ENCODE results near the gene GUCA1A. TPM values are rescaled to one million over a fixed set of nuclear protein-coding genes. Genes with fewer than 3 reads are reported as not detected.

GUCA1A gene
- total and polyA plus RNA-seq, 4 donors, result 0.02 to 0.04 TPM; not detected in 2

DNA sequence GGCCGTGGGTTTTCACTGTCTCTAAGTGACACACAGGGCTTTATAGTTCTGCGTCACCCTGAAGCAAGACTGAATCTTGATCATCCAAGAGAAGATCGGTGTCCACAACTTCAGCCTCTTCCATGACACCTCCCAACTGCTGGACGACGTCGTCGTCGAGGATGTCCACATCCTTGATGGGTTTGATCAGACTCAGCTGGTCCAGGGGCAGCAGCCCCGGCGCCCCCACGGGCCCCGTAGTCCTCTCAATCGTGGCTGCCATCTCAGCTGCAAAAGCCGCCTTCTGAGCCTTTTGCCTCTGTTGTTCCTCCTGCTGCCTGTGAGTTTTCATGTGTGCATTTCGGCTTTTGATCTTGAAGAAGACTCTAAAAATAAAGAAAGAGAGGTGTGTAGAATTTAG, 55.1 kb downstream of the GUCA1A start:
- H3K4me3 ChIP-seq, result no peak overlapping the region
- no peak for ATAC-seq (ENCODE audit: insufficient read depth, low FRiP score)
- no peak for DNase-seq
- no peaks in the 10 kb centered on the region for H3K27me3 ChIP-seq (ENCODE audit: control insufficient read depth in 3 of 3, insufficient read depth in 3 of 3, low read length in 2 of 3)
- WGBS, 2 donors, result 91 to 93% methylated on average over 15 of the region's 15 CpGs
- H3K27ac ChIP-seq (ENCODE audit: low read depth in 1 of 2, low read length in 1 of 2), result no peak overlapping the region
- no peaks in the 10 kb centered on the region for H3K9me3 ChIP-seq (ENCODE audit: control insufficient read depth in 4 of 4, insufficient read depth in 3 of 4, low read length in 3 of 4)
- H3K4me1 ChIP-seq (ENCODE audit: control insufficient read depth in 5 of 5, insufficient read depth in 5 of 5, low read length in 5 of 5), result peaks cover 0 to 42% (median 10%) of the 10 kb centered on the region in 5 donors
- no peak overlapping the region for H3K9ac ChIP-seq (ENCODE audit: insufficient read depth in 1 of 2, low read length in 2 of 2)
- H3K36me3 ChIP-seq (ENCODE audit: control insufficient read depth in 4 of 4, insufficient read depth in 4 of 4, low read length in 4 of 4), result peaks cover 0 to 23% (median 5%) of the 10 kb centered on the region in 4 donors
- TF ChIP-seq, protein P1, sequence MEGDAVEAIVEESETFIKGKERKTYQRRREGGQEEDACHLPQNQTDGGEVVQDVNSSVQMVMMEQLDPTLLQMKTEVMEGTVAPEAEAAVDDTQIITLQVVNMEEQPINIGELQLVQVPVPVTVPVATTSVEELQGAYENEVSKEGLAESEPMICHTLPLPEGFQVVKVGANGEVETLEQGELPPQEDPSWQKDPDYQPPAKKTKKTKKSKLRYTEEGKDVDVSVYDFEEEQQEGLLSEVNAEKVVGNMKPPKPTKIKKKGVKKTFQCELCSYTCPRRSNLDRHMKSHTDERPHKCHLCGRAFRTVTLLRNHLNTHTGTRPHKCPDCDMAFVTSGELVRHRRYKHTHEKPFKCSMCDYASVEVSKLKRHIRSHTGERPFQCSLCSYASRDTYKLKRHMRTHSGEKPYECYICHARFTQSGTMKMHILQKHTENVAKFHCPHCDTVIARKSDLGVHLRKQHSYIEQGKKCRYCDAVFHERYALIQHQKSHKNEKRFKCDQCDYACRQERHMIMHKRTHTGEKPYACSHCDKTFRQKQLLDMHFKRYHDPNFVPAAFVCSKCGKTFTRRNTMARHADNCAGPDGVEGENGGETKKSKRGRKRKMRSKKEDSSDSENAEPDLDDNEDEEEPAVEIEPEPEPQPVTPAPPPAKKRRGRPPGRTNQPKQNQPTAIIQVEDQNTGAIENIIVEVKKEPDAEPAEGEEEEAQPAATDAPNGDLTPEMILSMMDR (IDR thresholded peaks at IDR 0.05; ENCODE audit: control extremely low read depth, extremely low read depth), result no peak

Other genes with a start within 250 kb of the GUCA1A start
- gene CCND3, start 231.6 kb upstream of the GUCA1A start, total RNA-seq, result 100 to 1,000 TPM; 124 to 192 TPM
- 100 to 1,000 TPM; 120 to 221 TPM for gene CCND3, start 231.6 kb upstream of the GUCA1A start, polyA plus RNA-seq
- gene TAF8, start 122.8 kb upstream of the GUCA1A start, total RNA-seq, result 10 to 100 TPM; 19.8 to 26.7 TPM
- 10 to 100 TPM; 14.0 to 14.2 TPM for gene TAF8, start 122.8 kb upstream of the GUCA1A start, polyA plus RNA-seq
- 10 to 100 TPM in 1 of 2 donors, 1 to 10 TPM in 1; 5.9 to 33.1 TPM for gene C6orf132, start 30.7 kb upstream of the GUCA1A start, total RNA-seq
- 10 to 100 TPM; 11.3 to 26.1 TPM for gene C6orf132, start 30.7 kb upstream of the GUCA1A start, polyA plus RNA-seq
- gene GUCA1B, start 21.6 kb downstream of the GUCA1A start, total RNA-seq, result 1 to 10 TPM; 1.2 to 1.7 TPM
- gene GUCA1B, start 21.6 kb downstream of the GUCA1A start, polyA plus RNA-seq, result under 1 TPM; 0.44 to 0.93 TPM
- 10 to 100 TPM; 23.7 to 26.5 TPM for gene MRPS10, start 44.5 kb downstream of the GUCA1A start, total RNA-seq
- gene MRPS10, start 44.5 kb downstream of the GUCA1A start, polyA plus RNA-seq, result 10 to 100 TPM; 19.7 to 21.3 TPM

All from lung (tissue), 12 donors.